ENCODE results near the gene RNASEL.

DNA sequence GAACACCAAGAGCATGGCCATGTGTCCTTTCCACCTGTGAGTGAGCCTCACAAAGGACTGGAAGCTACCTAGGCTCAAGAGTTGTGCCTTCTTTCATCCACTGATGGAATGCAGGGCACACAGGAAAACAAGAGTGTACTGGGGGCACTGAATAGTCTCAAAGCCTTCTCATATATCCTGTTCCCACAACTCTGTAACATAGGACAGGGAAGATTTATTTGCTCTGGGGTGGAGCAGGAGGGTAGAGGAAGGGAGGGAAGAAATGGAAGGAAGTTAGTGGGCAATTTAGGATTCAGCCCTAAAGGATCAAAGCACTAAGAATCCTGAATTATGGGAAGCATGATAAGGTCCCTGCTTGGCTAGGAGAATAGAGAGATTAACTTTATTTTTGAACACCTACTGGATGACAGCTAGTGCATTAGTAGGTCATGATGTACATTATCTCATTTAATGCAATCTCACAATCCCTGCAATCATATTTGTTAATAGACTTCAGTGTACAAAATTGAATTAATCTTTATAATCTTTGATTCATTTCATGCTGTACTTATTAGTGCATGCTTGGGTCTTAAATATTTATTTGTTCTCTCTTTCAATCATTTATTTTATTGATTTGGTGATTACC lies 42.1 kb upstream of the RNASEL start:
- no peak for TF ChIP-seq POLR2AphosphoS5 (IDR thresholded peaks at IDR 0.05; ENCODE audit: low read depth, low read length)
- TF ChIP-seq, protein P1, sequence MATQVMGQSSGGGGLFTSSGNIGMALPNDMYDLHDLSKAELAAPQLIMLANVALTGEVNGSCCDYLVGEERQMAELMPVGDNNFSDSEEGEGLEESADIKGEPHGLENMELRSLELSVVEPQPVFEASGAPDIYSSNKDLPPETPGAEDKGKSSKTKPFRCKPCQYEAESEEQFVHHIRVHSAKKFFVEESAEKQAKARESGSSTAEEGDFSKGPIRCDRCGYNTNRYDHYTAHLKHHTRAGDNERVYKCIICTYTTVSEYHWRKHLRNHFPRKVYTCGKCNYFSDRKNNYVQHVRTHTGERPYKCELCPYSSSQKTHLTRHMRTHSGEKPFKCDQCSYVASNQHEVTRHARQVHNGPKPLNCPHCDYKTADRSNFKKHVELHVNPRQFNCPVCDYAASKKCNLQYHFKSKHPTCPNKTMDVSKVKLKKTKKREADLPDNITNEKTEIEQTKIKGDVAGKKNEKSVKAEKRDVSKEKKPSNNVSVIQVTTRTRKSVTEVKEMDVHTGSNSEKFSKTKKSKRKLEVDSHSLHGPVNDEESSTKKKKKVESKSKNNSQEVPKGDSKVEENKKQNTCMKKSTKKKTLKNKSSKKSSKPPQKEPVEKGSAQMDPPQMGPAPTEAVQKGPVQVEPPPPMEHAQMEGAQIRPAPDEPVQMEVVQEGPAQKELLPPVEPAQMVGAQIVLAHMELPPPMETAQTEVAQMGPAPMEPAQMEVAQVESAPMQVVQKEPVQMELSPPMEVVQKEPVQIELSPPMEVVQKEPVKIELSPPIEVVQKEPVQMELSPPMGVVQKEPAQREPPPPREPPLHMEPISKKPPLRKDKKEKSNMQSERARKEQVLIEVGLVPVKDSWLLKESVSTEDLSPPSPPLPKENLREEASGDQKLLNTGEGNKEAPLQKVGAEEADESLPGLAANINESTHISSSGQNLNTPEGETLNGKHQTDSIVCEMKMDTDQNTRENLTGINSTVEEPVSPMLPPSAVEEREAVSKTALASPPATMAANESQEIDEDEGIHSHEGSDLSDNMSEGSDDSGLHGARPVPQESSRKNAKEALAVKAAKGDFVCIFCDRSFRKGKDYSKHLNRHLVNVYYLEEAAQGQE (IDR thresholded peaks at IDR 0.05; ENCODE audit: insufficient read depth in 1 of 2, low read depth in 2 of 2, low read length in 2 of 2): no peak
